ENCODE results near the gene ANO5. TPM values are rescaled to one million over a fixed set of nuclear protein-coding genes. Genes with fewer than 3 reads are reported as not detected.

ANO5 gene
- total RNA-seq, 1 experiment from 2014 or later, result 6.3 TPM

GRCh38 chr11:22180131-22180530, 12.8 kb upstream of the ANO5 start:
- ChIA-PET CTCF (interaction anchor here (1.0 kb wide), 1 partner anchor 10 kb away, joined by 3 read pairs; no protein-coding TSS in a partner anchor), POLR2A (no interaction called here)
- H3K9me3 Mint-ChIP-seq, result no peaks in the 10 kb centered on the region
- no peak overlapping the region for H3K4me3 Mint-ChIP-seq
- ATAC-seq (no peak), DNase-seq (ENCODE audit: low spot score) (no peak)
- TF ChIP-seq MAX (CRISPR knock-in tag; IDR thresholded peaks at IDR 0.05), result no peak
- no peak for TF ChIP-seq ATF1 (CRISPR knock-in tag; IDR thresholded peaks at IDR 0.05)
- TF ChIP-seq CDX4 (CRISPR knock-in tag; IDR thresholded peaks at IDR 0.05; ENCODE audit: borderline replicate concordance), result no peak
- TF ChIP-seq MXD4 (CRISPR knock-in tag; IDR thresholded peaks at IDR 0.05; ENCODE audit: borderline replicate concordance), result no peak
- TF ChIP-seq ZNF416 (CRISPR knock-in tag; IDR thresholded peaks at IDR 0.05), result no peak
- TF ChIP-seq RELA (CRISPR knock-in tag; IDR thresholded peaks at IDR 0.05; ENCODE audit: borderline replicate concordance), result no peak
- TF ChIP-seq, protein P1, sequence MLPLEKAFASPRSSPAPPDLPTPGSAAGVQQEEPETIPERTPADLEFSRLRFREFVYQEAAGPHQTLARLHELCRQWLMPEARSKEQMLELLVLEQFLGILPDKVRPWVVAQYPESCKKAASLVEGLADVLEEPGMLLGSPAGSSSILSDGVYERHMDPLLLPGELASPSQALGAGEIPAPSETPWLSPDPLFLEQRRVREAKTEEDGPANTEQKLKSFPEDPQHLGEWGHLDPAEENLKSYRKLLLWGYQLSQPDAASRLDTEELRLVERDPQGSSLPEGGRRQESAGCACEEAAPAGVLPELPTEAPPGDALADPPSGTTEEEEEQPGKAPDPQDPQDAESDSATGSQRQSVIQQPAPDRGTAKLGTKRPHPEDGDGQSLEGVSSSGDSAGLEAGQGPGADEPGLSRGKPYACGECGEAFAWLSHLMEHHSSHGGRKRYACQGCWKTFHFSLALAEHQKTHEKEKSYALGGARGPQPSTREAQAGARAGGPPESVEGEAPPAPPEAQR (CRISPR knock-in tag; IDR thresholded peaks at IDR 0.05), result no peak
- H3K27ac Mint-ChIP-seq, result no peak overlapping the region
- H3K36me3 Mint-ChIP-seq, result no peaks in the 10 kb centered on the region
- H3K27me3 Mint-ChIP-seq (ENCODE audit: low read depth), result no peaks in the 10 kb centered on the region
- peaks cover 8% of the 10 kb centered on the region for H3K4me1 Mint-ChIP-seq

- no peaks in the 10 kb centered on the region for H3K9me3 Mint-ChIP-seq
- no peak overlapping the region for H3K27ac Mint-ChIP-seq
- no peaks in the 10 kb centered on the region for H3K36me3 Mint-ChIP-seq
- TF ChIP-seq CBFB (CRISPR knock-in tag; IDR thresholded peaks at IDR 0.05; ENCODE audit: low read depth) (no peak), E2F5 (CRISPR knock-in tag; IDR thresholded peaks at IDR 0.05) (no peak), TCF7 (CRISPR knock-in tag; IDR thresholded peaks at IDR 0.05; ENCODE audit: low read depth) (no peak), JAZF1 (CRISPR knock-in tag; IDR thresholded peaks at IDR 0.05) (no peak), RORB (CRISPR knock-in tag; IDR thresholded peaks at IDR 0.05) (no peak), ZNF232 (CRISPR knock-in tag; IDR thresholded peaks at IDR 0.05) (no peak), ESRRA (CRISPR knock-in tag; IDR thresholded peaks at IDR 0.05; ENCODE audit: borderline replicate concordance) (no peak), MXD4 (CRISPR knock-in tag; IDR thresholded peaks at IDR 0.05; ENCODE audit: borderline replicate concordance) (no peak), GTF2I (CRISPR knock-in tag; conservative IDR thresholded peaks at IDR 0.05) (no peak), MYBL2 (CRISPR knock-in tag; IDR thresholded peaks at IDR 0.05) (no peak), NR1H2 (CRISPR knock-in tag; IDR thresholded peaks at IDR 0.05) (no peak), MAX (CRISPR knock-in tag; IDR thresholded peaks at IDR 0.05) (no peak), NFE2L1 (CRISPR knock-in tag; IDR thresholded peaks at IDR 0.05) (no peak)
- TF ChIP-seq, protein P2, sequence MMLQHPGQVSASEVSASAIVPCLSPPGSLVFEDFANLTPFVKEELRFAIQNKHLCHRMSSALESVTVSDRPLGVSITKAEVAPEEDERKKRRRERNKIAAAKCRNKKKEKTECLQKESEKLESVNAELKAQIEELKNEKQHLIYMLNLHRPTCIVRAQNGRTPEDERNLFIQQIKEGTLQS (CRISPR knock-in tag; conservative IDR thresholded peaks at IDR 0.05), result no peak
- TF ChIP-seq, protein P3, sequence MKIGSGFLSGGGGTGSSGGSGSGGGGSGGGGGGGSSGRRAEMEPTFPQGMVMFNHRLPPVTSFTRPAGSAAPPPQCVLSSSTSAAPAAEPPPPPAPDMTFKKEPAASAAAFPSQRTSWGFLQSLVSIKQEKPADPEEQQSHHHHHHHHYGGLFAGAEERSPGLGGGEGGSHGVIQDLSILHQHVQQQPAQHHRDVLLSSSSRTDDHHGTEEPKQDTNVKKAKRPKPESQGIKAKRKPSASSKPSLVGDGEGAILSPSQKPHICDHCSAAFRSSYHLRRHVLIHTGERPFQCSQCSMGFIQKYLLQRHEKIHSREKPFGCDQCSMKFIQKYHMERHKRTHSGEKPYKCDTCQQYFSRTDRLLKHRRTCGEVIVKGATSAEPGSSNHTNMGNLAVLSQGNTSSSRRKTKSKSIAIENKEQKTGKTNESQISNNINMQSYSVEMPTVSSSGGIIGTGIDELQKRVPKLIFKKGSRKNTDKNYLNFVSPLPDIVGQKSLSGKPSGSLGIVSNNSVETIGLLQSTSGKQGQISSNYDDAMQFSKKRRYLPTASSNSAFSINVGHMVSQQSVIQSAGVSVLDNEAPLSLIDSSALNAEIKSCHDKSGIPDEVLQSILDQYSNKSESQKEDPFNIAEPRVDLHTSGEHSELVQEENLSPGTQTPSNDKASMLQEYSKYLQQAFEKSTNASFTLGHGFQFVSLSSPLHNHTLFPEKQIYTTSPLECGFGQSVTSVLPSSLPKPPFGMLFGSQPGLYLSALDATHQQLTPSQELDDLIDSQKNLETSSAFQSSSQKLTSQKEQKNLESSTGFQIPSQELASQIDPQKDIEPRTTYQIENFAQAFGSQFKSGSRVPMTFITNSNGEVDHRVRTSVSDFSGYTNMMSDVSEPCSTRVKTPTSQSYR (CRISPR knock-in tag; IDR thresholded peaks at IDR 0.05), result no peak
- DNase-seq (ENCODE audit: low spot score), result no peak
- H3K4me3 Mint-ChIP-seq, result no peak overlapping the region
- ChIA-PET POLR2A (interaction anchor here (0.6 kb wide), 1 partner anchor 1516 kb away, joined by 3 read pairs; no protein-coding TSS in a partner anchor), CTCF (no interaction called here)
- H3K27me3 Mint-ChIP-seq (ENCODE audit: low read depth), result no peaks in the 10 kb centered on the region
- peaks cover 33% of the 10 kb centered on the region for H3K4me1 Mint-ChIP-seq
- no peak for ATAC-seq
Measured at GRCh38 chr11:22189660-22190059, 3.2 kb upstream of the ANO5 start.

Measured in WTC11 (cell line).